Memory B cell (primary cell): ENCODE results near the gene CDH13.

Experiments used
- ATAC-seq: fragments of 150-1000 bp; cut with Tn5 transposase; 2 replicates; pipeline ENCODE4 v1.10.0; 2021; ENCODE audit warnings: low read depth, mild to moderate bottlenecking, moderate library complexity
- DNase-seq, 2 donors: peaks; one replicate each; pipeline ENCODE4 v3.0.0; 2022; ENCODE audit warnings: low spot score in 2 of 2
- H3K27ac Mint-ChIP-seq: one replicate; pipeline ENCODE4 v1.8.0; 2022; ENCODE audit warnings: mild to moderate bottlenecking, moderate library complexity, mixed read lengths
- H3K27me3 Mint-ChIP-seq: one replicate; pipeline ENCODE4 v1.8.0; 2022; ENCODE audit warnings: mixed read lengths
- H3K36me3 Mint-ChIP-seq: one replicate; pipeline ENCODE4 v1.8.0; 2022; ENCODE audit warnings: mild to moderate bottlenecking, mixed read lengths
- H3K4me1 Mint-ChIP-seq: one replicate; pipeline ENCODE4 v1.8.0; 2022; ENCODE audit warnings: mixed read lengths
- H3K4me3 Mint-ChIP-seq: one replicate; pipeline ENCODE4 v1.8.0; 2022; ENCODE audit warnings: mild to moderate bottlenecking, moderate library complexity, mixed read lengths
- H3K9me3 Mint-ChIP-seq: one replicate; pipeline ENCODE4 v1.8.0; 2022; ENCODE audit warnings: mixed read lengths

Gene CDH13

DNA sequence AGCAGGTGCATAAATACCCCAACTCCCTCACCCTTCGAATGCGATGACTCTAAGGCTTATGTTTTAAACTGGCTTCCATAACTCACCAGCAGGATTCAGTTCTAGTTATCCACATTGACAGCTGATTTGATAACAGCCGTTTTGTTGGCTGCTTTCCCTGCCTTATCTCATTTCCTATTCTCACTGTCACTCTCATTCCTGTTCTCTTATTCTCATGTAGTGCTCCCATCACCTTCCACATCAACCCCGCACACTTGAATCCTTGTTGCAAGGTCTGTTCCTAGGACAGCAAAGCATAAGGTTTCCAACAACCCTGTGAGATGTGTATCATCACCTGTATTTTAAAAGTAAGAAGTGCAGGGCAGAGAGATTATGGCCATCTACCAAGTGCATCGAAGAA is 344.4 kb downstream of the CDH13 start:
- Mint-ChIP-seq H3K27me3 (peaks cover 8% of the 10 kb centered on the region), H3K9me3 (peaks cover 1% of the 10 kb centered on the region), H3K36me3 (no peaks in the 10 kb centered on the region), H3K4me1 (no peaks in the 10 kb centered on the region), H3K4me3 (no peak overlapping the region), H3K27ac (no peak overlapping the region)
- no peak for ATAC-seq
- DNase-seq: no peak

DNA sequence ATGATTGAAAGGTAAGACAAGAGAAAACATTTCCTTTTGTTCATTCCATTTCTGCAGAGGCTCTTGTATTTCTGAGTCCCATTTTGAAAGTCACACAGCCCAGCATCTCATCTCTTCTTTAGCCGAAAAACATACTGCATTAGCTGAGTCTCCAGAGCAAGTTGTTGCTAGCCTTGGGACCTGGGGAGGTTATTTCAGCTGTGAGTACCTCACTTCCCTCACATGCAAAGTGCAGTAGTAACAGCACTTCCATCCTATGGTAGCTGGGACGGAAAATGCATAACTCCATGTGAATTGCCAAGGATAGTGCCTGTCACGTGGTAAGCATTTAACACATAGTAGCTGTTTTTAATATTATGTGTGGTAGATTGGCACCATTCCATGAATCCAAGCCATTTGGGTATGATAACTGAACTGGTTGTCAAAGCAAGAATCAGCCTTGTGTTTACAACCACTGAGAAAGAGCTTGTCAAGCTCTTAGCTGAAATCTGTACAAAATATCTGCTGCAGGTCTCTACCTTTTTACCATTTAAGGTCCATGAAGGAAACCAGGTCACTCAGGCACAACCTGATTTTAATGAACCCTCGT is 345.7 kb downstream of the CDH13 start:
- Mint-ChIP-seq H3K4me1 (no peaks in the 10 kb centered on the region), H3K27ac (no peak overlapping the region), H3K4me3 (no peak overlapping the region), H3K27me3 (peaks cover 5% of the 10 kb centered on the region), H3K9me3 (peaks cover 2% of the 10 kb centered on the region), H3K36me3 (no peaks in the 10 kb centered on the region)
- ATAC-seq: no peak
- no peak for DNase-seq

DNA sequence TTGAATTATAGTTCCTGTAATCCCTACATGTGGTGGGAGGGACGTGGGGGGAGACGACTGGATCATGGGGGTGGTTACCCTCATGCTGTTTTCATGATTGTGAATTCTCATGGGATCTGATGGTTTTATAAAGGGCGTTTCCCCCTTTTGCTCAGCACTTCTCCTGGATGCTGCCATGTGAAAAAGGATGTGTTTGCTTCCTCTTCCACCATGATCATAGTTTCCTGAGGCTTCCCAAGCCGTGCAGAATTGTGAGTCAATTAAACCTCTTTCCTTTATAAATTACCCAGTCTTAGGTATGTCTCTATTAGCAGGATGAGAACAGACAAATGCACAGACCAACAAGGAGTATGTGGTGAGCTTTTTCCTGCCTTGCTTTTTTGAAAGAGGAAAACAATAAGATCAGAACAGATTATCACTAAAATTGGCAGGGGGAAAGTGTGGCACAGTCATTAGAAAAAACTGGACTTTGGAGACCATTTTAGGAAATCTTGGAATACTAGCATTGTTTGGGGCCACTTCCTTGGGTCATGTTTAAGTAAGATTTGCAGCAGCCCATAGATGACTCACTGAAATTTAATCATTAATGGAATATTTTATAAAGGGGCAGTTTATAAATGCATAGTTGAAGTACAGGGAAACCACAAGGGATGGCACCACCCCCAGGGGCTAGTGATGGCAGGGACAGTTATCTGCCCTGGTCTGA is 352.8 kb downstream of the CDH13 start:
- Mint-ChIP-seq H3K9me3 (peaks cover 5% of the 10 kb centered on the region), H3K36me3 (no peaks in the 10 kb centered on the region), H3K27ac (no peak overlapping the region), H3K27me3 (peaks cover 15% of the 10 kb centered on the region), H3K4me1 (no peaks in the 10 kb centered on the region), H3K4me3 (no peak overlapping the region)
- DNase-seq (no peak), ATAC-seq (no peak)

DNA sequence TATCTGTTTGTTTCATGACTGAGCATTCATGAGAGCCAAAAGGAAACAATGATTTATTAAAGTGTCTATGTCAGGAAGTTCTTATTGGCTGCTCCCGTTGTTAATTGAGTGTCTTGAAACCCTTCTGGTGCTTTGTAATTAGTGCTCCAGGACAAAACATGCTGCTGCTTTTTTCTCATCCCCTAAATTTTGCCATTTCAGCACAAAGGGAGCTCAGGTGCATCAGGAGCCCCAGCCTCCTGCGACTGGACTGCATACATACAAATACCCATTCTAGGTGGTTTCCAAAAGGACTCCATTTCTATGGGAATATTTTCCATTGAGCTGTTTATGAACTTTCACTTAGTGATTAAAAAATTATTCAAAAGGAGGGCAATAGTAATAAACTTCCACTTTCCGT is 354.0 kb downstream of the CDH13 start:
- Mint-ChIP-seq H3K4me3 (no peak overlapping the region), H3K4me1 (no peaks in the 10 kb centered on the region), H3K36me3 (no peaks in the 10 kb centered on the region), H3K27me3 (peaks cover 17% of the 10 kb centered on the region), H3K27ac (no peak overlapping the region), H3K9me3 (peaks cover 5% of the 10 kb centered on the region)
- DNase-seq: no peak
- no peak for ATAC-seq

DNA sequence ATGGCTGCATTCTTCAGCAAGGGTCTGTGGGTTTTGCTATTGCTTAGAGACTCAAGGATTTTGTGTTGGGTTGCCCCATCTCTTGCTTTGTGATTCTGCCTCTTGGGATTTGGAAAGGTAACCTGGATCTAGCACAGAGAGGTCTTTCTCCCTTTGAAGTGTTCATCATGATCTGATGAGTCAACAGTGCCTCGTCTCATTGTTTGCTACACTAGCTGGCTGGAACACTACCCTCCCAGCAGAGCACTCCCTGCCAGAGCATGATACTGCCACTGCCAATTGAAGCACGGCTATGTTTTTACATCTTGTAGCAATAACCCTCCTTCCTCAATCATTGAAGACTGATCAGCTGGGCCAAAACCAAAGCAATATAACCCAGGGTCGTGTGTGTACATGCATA is 361.0 kb downstream of the CDH13 start:
- no peaks in the 10 kb centered on the region for H3K9me3 Mint-ChIP-seq
- peaks cover 10% of the 10 kb centered on the region for H3K27me3 Mint-ChIP-seq
- H3K4me3 Mint-ChIP-seq: no peak overlapping the region
- ATAC-seq (no peak), DNase-seq (no peak)
- H3K27ac Mint-ChIP-seq: no peak overlapping the region
- H3K36me3 Mint-ChIP-seq: no peaks in the 10 kb centered on the region
- peaks cover 5% of the 10 kb centered on the region for H3K4me1 Mint-ChIP-seq

DNA sequence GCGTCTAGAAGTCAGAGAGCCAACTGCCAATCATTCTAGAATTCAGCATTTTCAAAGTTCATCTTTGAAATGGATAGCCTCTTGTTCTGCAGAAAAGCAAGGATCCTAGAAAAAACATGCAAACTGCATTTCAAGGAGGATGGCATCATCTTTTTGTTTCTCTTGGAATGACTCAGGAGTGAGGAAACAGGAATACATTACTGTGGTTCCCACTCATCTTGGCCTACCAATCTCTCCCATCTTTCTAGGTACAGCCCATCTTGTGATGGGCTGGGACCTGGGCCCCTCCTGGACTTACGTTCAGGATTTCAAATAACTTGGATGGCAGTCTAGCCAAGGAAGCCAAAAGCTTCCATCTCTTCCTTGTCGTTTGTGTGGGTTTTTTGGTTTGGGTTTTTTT is 363.4 kb downstream of the CDH13 start:
- Mint-ChIP-seq H3K27ac (no peak overlapping the region), H3K9me3 (no peaks in the 10 kb centered on the region), H3K4me1 (peaks cover 5% of the 10 kb centered on the region), H3K27me3 (peaks cover 5% of the 10 kb centered on the region), H3K4me3 (no peak overlapping the region), H3K36me3 (no peaks in the 10 kb centered on the region)
- DNase-seq (no peak), ATAC-seq (no peak)

DNA sequence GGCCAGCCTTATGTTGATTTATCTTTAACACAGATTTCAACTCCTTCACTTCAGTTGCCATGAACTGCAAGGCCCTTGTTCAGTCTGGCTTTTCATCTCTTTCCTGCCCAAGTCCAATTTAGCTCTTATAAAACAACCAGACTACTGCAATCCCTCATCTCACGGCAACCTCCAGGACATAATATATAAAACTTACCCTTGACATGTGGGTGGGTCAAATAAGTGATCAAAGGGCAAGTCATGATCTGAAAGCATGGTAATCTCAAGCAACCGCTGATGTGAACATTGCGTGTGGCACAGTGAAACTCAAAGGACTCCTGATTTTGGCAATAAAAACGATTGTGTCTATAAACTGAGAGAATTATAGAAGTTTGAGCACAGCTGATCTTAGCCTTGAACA is 364.6 kb downstream of the CDH13 start:
- Mint-ChIP-seq H3K27me3 (peaks cover 1% of the 10 kb centered on the region), H3K4me3 (no peak overlapping the region), H3K9me3 (no peaks in the 10 kb centered on the region), H3K36me3 (no peaks in the 10 kb centered on the region), H3K27ac (no peak overlapping the region), H3K4me1 (peaks cover 5% of the 10 kb centered on the region)
- ATAC-seq (no peak), DNase-seq (no peak)

DNA sequence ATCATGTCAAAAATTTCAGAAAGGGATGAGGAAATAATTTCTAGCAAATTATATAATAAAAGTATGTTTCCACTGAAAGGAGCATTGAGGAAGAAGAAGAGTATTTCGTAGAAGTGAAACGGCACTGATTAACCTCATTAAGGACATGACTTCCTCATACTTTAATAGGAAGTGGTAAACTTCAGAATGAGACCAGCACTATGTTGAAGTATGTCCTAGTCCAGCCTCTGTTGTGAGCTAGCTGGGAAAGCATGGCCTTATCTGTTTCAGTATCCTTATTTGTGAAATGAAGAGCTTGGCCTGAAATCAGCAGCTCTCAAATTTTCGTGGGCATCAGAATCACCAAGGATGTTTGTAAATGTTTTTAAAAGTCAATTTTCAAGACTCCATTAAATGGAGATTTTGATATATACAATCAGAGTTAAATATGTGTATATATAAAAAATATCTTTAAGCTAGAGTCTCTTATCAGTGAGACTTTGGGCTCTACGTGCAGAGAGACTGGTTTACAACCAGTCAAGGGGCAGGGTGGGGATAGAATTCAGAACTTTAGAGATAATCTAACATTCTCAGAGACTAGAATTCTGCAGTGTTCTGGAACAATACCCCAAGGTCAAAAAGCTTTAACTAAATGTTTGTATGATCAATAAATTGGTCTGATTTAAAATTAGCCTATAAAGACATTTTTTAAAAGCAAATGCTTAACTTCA is 365.4 kb downstream of the CDH13 start:
- H3K36me3 Mint-ChIP-seq: no peaks in the 10 kb centered on the region
- peaks cover 5% of the 10 kb centered on the region for H3K4me1 Mint-ChIP-seq
- no peak overlapping the region for H3K4me3 Mint-ChIP-seq
- ATAC-seq: peak; percentile 53
- no peak overlapping the region for H3K27ac Mint-ChIP-seq
- H3K27me3 Mint-ChIP-seq: peaks cover 1% of the 10 kb centered on the region
- no peaks in the 10 kb centered on the region for H3K9me3 Mint-ChIP-seq
- DNase-seq: no peak

DNA sequence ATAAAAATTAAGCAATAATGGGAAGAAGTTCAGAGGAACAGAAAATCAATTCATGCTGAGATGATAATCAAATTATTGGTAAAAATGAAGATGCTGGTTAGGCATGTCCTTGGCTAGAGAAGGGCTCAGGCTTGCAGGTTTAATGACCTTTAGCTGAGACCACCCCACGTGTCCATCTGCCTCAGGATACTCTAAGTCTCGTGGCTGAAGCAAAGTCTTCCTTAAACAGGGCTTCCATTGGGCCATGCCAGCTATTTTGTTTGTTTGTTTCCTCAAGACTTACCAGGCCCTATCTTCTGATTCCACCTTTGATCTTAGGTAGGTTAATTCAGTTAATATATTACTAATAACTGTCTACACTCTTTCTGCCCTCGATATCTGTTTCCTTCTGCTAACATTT is 366.0 kb downstream of the CDH13 start:
- peaks cover 5% of the 10 kb centered on the region for H3K4me1 Mint-ChIP-seq
- H3K9me3 Mint-ChIP-seq: no peaks in the 10 kb centered on the region
- H3K27me3 Mint-ChIP-seq: peaks cover 1% of the 10 kb centered on the region
- no peaks in the 10 kb centered on the region for H3K36me3 Mint-ChIP-seq
- no peak overlapping the region for H3K27ac Mint-ChIP-seq
- DNase-seq (no peak), ATAC-seq (no peak)
- no peak overlapping the region for H3K4me3 Mint-ChIP-seq

DNA sequence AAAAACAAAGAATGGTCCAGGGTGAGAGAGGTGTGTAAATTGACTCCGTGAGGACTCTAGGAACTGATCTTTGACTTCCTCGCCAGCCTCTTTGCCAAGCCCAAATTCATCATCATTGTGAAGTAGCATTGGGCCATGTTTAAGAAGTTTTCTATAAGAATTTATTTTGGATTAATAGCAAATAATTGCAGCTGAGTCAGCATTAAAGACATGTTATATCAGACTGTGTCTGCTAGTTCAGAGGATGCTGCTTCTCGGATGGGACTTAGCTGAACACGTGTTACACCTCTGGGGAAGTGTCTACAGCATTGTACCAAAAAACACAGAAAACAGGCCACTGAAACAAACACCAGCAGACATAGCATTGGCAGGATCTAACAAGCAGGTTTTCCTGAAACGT is 366.6 kb downstream of the CDH13 start:
- DNase-seq: no peak
- H3K4me3 Mint-ChIP-seq: no peak overlapping the region
- H3K27ac Mint-ChIP-seq: no peak overlapping the region
- H3K27me3 Mint-ChIP-seq: no peaks in the 10 kb centered on the region
- H3K9me3 Mint-ChIP-seq: no peaks in the 10 kb centered on the region
- no peaks in the 10 kb centered on the region for H3K36me3 Mint-ChIP-seq
- no peak for ATAC-seq
- H3K4me1 Mint-ChIP-seq: peaks cover 5% of the 10 kb centered on the region

DNA sequence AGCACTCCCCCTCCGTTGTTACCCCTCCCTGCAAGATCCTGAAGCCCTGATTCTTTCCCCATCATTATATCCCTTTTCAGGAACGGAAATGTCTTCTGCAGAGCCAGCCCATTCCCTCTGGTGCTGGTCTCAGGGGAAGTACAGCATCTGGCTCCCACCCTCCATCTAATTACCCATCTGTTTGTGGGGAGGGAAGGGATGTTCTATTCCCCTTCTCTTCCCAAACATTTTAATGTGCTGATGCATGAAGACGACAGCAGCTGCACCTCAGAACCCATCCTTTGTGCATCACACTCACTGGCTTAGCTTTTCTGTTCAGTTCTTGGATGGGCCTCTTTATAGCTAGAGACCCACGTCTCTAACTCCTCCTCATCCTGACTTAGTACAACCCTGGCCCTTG is 367.2 kb downstream of the CDH13 start:
- H3K4me3 Mint-ChIP-seq: no peak overlapping the region
- peaks cover 5% of the 10 kb centered on the region for H3K4me1 Mint-ChIP-seq
- DNase-seq (no peak), ATAC-seq (no peak)
- no peaks in the 10 kb centered on the region for H3K36me3 Mint-ChIP-seq
- no peak overlapping the region for H3K27ac Mint-ChIP-seq
- H3K9me3 Mint-ChIP-seq: no peaks in the 10 kb centered on the region
- no peaks in the 10 kb centered on the region for H3K27me3 Mint-ChIP-seq

DNA sequence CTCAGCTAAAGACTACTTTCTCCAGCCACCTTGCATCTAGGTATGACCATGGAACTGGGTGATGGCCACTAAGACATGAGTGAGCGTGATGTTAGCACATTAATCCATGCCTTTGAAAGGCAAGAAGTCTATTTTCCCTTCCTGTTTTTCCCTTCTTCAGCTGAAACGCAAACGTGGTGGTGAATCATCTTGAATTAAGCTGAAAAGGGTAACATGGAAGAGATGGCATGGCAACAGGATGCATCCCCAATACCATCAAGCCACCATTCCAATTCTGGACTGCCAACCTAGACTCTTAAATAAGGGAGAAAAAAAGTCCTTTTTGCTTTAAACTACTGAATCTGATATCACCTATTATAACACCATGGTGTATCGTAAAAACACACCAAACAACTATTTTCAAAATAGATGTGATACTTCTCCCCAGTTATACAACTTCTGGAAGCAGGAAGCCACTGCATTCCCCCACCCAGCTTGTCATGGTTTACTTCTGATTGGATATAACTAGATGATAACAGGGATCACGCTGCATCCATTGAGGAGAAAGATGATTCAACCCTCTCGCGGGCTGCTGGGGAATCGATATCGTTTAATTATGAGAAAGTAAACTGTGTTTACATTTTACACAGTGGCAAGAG is 368.6 kb downstream of the CDH13 start:
- Mint-ChIP-seq H3K4me3 (no peak overlapping the region), H3K4me1 (peaks cover 5% of the 10 kb centered on the region), H3K27me3 (no peaks in the 10 kb centered on the region), H3K27ac (no peak overlapping the region), H3K36me3 (no peaks in the 10 kb centered on the region), H3K9me3 (no peaks in the 10 kb centered on the region)
- ATAC-seq: no peak
- DNase-seq: no peak

DNA sequence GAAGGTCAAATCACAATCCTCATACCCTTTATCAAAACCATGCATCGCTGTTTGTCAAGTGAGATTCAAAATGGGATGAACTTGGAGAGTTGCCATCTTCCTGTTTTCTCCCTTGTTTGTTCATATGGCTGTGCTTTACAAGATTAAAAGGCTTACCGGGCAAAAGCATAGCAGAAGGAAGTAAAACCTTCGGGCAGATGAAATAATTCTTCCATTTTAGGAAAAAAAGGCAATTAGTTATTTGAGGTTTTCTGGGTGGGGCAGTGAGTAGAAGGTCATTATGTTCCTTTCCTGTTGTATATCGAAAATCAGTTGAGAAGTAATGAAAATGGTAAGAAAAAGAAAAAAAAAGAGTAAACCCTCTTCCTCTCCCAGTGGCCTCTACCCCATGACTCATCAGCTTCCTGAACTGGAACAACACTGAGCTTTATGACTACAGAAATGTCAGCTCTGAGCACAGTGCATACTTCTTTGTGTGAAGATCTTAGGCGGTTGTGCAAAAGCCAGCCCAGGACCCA is 369.2 kb downstream of the CDH13 start:
- peaks cover 1% of the 10 kb centered on the region for H3K27me3 Mint-ChIP-seq
- ATAC-seq: no peak
- DNase-seq: no peak
- H3K27ac Mint-ChIP-seq: no peak overlapping the region
- no peaks in the 10 kb centered on the region for H3K9me3 Mint-ChIP-seq
- no peaks in the 10 kb centered on the region for H3K36me3 Mint-ChIP-seq
- H3K4me3 Mint-ChIP-seq: no peak overlapping the region
- H3K4me1 Mint-ChIP-seq: peaks cover 5% of the 10 kb centered on the region

DNA sequence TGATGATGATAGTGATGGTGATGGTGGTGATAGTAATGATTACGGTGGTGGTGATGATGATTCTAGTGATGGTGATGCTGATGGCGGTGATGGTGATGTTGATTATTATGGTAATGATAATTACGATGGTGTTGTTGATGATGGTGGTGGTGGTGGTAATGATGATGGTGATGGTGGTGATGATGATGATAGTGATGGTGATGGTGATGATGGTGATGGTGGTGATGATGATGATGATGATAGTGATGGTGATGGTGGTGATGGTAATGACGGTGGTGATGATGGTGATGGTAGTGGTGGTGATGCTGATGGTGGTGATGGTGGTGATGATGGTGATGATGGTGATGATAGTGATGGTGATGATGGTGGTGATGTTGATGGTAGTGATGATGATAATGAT is 370.0 kb downstream of the CDH13 start:
- peaks cover under 1% of the 10 kb centered on the region for H3K4me1 Mint-ChIP-seq
- ATAC-seq (no peak), DNase-seq (no peak)
- no peak overlapping the region for H3K27ac Mint-ChIP-seq
- no peaks in the 10 kb centered on the region for H3K36me3 Mint-ChIP-seq
- no peaks in the 10 kb centered on the region for H3K9me3 Mint-ChIP-seq
- no peak overlapping the region for H3K4me3 Mint-ChIP-seq
- H3K27me3 Mint-ChIP-seq: peaks cover 4% of the 10 kb centered on the region
